Astrocyte (in vitro differentiated cells and primary cell): Measurements from ENCODE around the gene ANKRD9. TPM values are rescaled to one million over a fixed set of nuclear protein-coding genes. Genes with fewer than 3 reads are reported as not detected.

ENCODE experiments used
- DNase-seq: peaks from one replicate; pipeline ENCODE4 v3.0.0-alpha.2; 2010; ENCODE audit warnings: low read depth
- FAIRE-seq: peaks from 2 replicates; lab custom pipeline; 2011; peaks lifted over from hg19 to GRCh38; lab: Jason Lieb, UNC
- H2AFZ ChIP-seq: 2 replicates; pipeline ENCODE4 v1.6.0; 2012; ENCODE audit warnings: low read depth, low read length, inconsistent platforms
- H3K27ac ChIP-seq: 2 replicates; pipeline ENCODE4 v1.5.1; 2011; ENCODE audit warnings: low read depth, low read length, inconsistent platforms
- H3K27me3 ChIP-seq: 2 replicates; pipeline ENCODE4 v1.6.0; 2011; ENCODE audit warnings: low read length, inconsistent platforms; ENCODE audit not compliant: insufficient read depth
- H3K36me3 ChIP-seq: 2 replicates; pipeline ENCODE4 v1.5.1; 2011; ENCODE audit warnings: low read length, inconsistent platforms; ENCODE audit not compliant: insufficient read depth
- H3K4me1 ChIP-seq: 2 replicates; pipeline ENCODE4 v1.5.1; 2011; ENCODE audit warnings: low read length, inconsistent platforms; ENCODE audit not compliant: insufficient read depth
- H3K4me2 ChIP-seq: 2 replicates; pipeline ENCODE4 v1.6.0; 2012; ENCODE audit warnings: low read length, inconsistent platforms
- H3K4me3 ChIP-seq: 2 replicates; pipeline ENCODE4 v1.5.1; 2011; ENCODE audit warnings: low read depth, mild to moderate bottlenecking, low read length, inconsistent platforms; ENCODE audit not compliant: insufficient read depth
- H3K79me2 ChIP-seq: 2 replicates; pipeline ENCODE4 v1.6.0; 2012; ENCODE audit warnings: mild to moderate bottlenecking, low read length, inconsistent platforms; ENCODE audit not compliant: insufficient read depth
- H3K9ac ChIP-seq: 2 replicates; pipeline ENCODE4 v1.6.0; 2012; ENCODE audit warnings: mild to moderate bottlenecking, low read length, inconsistent platforms
- H3K9me3 ChIP-seq: 2 replicates; pipeline ENCODE4 v1.5.1; 2012; ENCODE audit warnings: low read depth, mild to moderate bottlenecking, low read length, inconsistent platforms; ENCODE audit not compliant: insufficient read depth
- H4K20me1 ChIP-seq: 2 replicates; pipeline ENCODE4 v1.6.0; 2012; ENCODE audit warnings: low read length, inconsistent platforms; ENCODE audit not compliant: insufficient read depth
- H3K27ac Mint-ChIP-seq: one replicate; pipeline ENCODE4 v1.8.0; 2021; ENCODE audit warnings: mild to moderate bottlenecking, mixed read lengths; ENCODE audit not compliant: unreplicated experiment
- H3K27me3 Mint-ChIP-seq: one replicate; pipeline ENCODE4 v1.8.0; 2021; ENCODE audit warnings: low read depth, mixed read lengths; ENCODE audit not compliant: unreplicated experiment
- H3K36me3 Mint-ChIP-seq: one replicate; pipeline ENCODE4 v1.8.0; 2021; ENCODE audit warnings: low read depth, mixed read lengths; ENCODE audit not compliant: unreplicated experiment
- H3K4me1 Mint-ChIP-seq: one replicate; pipeline ENCODE4 v1.8.0; 2021; ENCODE audit warnings: low read depth, mixed read lengths; ENCODE audit not compliant: unreplicated experiment
- H3K4me3 Mint-ChIP-seq: one replicate; pipeline ENCODE4 v1.8.0; 2021; ENCODE audit warnings: mild to moderate bottlenecking, moderate library complexity, mixed read lengths; ENCODE audit not compliant: unreplicated experiment
- H3K9me3 Mint-ChIP-seq: one replicate; pipeline ENCODE4 v1.8.0; 2021; ENCODE audit warnings: mild to moderate bottlenecking, mixed read lengths; ENCODE audit not compliant: unreplicated experiment
- EZH2 ChIP-seq: IDR thresholded peaks from 2 replicates; pipeline ENCODE4 v1.6.1; 2012; ENCODE audit warnings: mild to moderate bottlenecking, low read length, inconsistent platforms; ENCODE audit not compliant: insufficient read depth
- total RNA-seq: library from RNA; stranded (reverse); gene quantifications from 2 replicates; pipeline ENCODE4 v1.2.1, GENCODE V29; 2021
- TF ChIP-seq, protein P1 (sequence below): IDR thresholded peaks from 2 replicates; pipeline ENCODE4 v1.5.1; 2011; ENCODE audit warnings: low read depth, mild to moderate bottlenecking, inconsistent platforms, low read length, moderate library complexity; ENCODE audit not compliant: insufficient read depth

ANKRD9 gene
- total RNA-seq, 1 donor from 2014 or later = 9.4 TPM

- no peak overlapping the region for H3K4me3 Mint-ChIP-seq
Observed at GRCh38 chr14:102506626-102506925, 3.0 kb downstream of the ANKRD9 start.

GRCh38 chr14:102505775-102506625 lies 3.6 kb downstream of the ANKRD9 start:
- Histone ChIP-seq H3K36me3 (no peaks in the 10 kb centered on the region), H3K27ac (no peak overlapping the region), H3K9ac (no peak overlapping the region), H3K4me2 (no peak overlapping the region), H3K79me2 (peaks cover 6% of the 10 kb centered on the region), H3K9me3 (no peaks in the 10 kb centered on the region), H2AFZ (no peak overlapping the region), H3K4me1 (peaks cover 4% of the 10 kb centered on the region), H3K27me3 (no peaks in the 10 kb centered on the region), H3K4me3 (no peak overlapping the region), H4K20me1 (no peaks in the 10 kb centered on the region)
- Mint-ChIP-seq H3K36me3 (peaks cover 6% of the 10 kb centered on the region), H3K27me3 (peaks cover 4% of the 10 kb centered on the region), H3K9me3 (no peaks in the 10 kb centered on the region), H3K4me3 (no peak overlapping the region), H3K4me1 (no peaks in the 10 kb centered on the region), H3K27ac (no peak overlapping the region)
- TF ChIP-seq EZH2 = no peak
- TF ChIP-seq, protein P1, sequence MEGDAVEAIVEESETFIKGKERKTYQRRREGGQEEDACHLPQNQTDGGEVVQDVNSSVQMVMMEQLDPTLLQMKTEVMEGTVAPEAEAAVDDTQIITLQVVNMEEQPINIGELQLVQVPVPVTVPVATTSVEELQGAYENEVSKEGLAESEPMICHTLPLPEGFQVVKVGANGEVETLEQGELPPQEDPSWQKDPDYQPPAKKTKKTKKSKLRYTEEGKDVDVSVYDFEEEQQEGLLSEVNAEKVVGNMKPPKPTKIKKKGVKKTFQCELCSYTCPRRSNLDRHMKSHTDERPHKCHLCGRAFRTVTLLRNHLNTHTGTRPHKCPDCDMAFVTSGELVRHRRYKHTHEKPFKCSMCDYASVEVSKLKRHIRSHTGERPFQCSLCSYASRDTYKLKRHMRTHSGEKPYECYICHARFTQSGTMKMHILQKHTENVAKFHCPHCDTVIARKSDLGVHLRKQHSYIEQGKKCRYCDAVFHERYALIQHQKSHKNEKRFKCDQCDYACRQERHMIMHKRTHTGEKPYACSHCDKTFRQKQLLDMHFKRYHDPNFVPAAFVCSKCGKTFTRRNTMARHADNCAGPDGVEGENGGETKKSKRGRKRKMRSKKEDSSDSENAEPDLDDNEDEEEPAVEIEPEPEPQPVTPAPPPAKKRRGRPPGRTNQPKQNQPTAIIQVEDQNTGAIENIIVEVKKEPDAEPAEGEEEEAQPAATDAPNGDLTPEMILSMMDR = no peak
- FAIRE-seq (no peak), DNase-seq (no peak)

More at GRCh38 chr14:102506626-102506925, 3.0 kb downstream of the ANKRD9 start:
- DNase-seq (no peak), FAIRE-seq (no peak)
- H3K27me3 ChIP-seq = no peaks in the 10 kb centered on the region
- no peaks in the 10 kb centered on the region for H3K36me3 ChIP-seq
- H2AFZ ChIP-seq = no peak overlapping the region
- no peak overlapping the region for H3K4me2 ChIP-seq
- peaks cover 4% of the 10 kb centered on the region for H3K27me3 Mint-ChIP-seq
- H3K79me2 ChIP-seq = peaks cover 6% of the 10 kb centered on the region
- no peaks in the 10 kb centered on the region for H4K20me1 ChIP-seq
- H3K27ac Mint-ChIP-seq = no peak overlapping the region
- H3K36me3 Mint-ChIP-seq = peaks cover 6% of the 10 kb centered on the region
- no peak overlapping the region for H3K27ac ChIP-seq
- no peak overlapping the region for H3K4me3 ChIP-seq
- H3K9me3 Mint-ChIP-seq = no peaks in the 10 kb centered on the region
- peaks cover 4% of the 10 kb centered on the region for H3K4me1 ChIP-seq
- no peaks in the 10 kb centered on the region for H3K9me3 ChIP-seq
- TF ChIP-seq, protein P1 = no peak
- TF ChIP-seq EZH2 = no peak
- H3K4me1 Mint-ChIP-seq = no peaks in the 10 kb centered on the region
- H3K9ac ChIP-seq = no peak overlapping the region

- no peak for TF ChIP-seq EZH2
- TF ChIP-seq, protein P1 = no peak
- no peak overlapping the region for H3K4me3 ChIP-seq
- H3K4me2 ChIP-seq = no peak overlapping the region
- peaks cover 10% of the 10 kb centered on the region for H3K36me3 Mint-ChIP-seq
- no peaks in the 10 kb centered on the region for H3K9me3 Mint-ChIP-seq
- no peak overlapping the region for H3K27ac ChIP-seq
- peaks cover 7% of the 10 kb centered on the region for H3K4me1 ChIP-seq
- no peaks in the 10 kb centered on the region for H3K36me3 ChIP-seq
- no peak for DNase-seq
- H3K9me3 ChIP-seq = no peaks in the 10 kb centered on the region
- H3K4me1 Mint-ChIP-seq = peaks cover 3% of the 10 kb centered on the region
- H4K20me1 ChIP-seq = no peaks in the 10 kb centered on the region
- H3K27me3 ChIP-seq = no peaks in the 10 kb centered on the region
- H3K27me3 Mint-ChIP-seq = peaks cover 4% of the 10 kb centered on the region
- no peak overlapping the region for H3K9ac ChIP-seq
- no peak overlapping the region for H3K27ac Mint-ChIP-seq
- H2AFZ ChIP-seq = no peak overlapping the region
- no peak overlapping the region for H3K4me3 Mint-ChIP-seq
- FAIRE-seq = no peak
- peaks cover 6% of the 10 kb centered on the region for H3K79me2 ChIP-seq
Observed at GRCh38 chr14:102505000-102505619, 4.5 kb downstream of the ANKRD9 start.
